DMS114 treated with DMSO at 0.1 percent for 48 hours (cell line): ENCODE measurements around the gene S100A9.

Source experiments
- DNase-seq: peaks from one replicate; lab custom pipeline; 2025; ENCODE audit not compliant: unreplicated experiment; lab: John Stamatoyannopoulos, UW

Gene S100A9

GRCh38 chr1:153360592-153361479 is 3.2 kb downstream of the S100A9 start:
- DNase-seq: no peak

- DNase-seq: no peak
Observed at GRCh38 chr1:153361480-153362109, 3.9 kb downstream of the S100A9 start.

GRCh38 chr1:153362187-153362775 is 4.6 kb downstream of the S100A9 start:
- no peak for DNase-seq

GRCh38 chr1:153363641-153364040 is 6.0 kb downstream of the S100A9 start:
- no peak for DNase-seq

GRCh38 chr1:153364156-153364555 is 6.5 kb downstream of the S100A9 start:
- no peak for DNase-seq

GRCh38 chr1:153364766-153365666 is 7.4 kb downstream of the S100A9 start:
- no peak for DNase-seq

GRCh38 chr1:153365696-153366095 is 8.0 kb downstream of the S100A9 start:
- DNase-seq: no peak

- no peak for DNase-seq
Observed at GRCh38 chr1:153366261-153366660, 8.6 kb downstream of the S100A9 start.

- no peak for DNase-seq
Observed at GRCh38 chr1:153367090-153367489, 9.4 kb downstream of the S100A9 start.

- DNase-seq: no peak
Observed at GRCh38 chr1:153368495-153368894, 10.8 kb downstream of the S100A9 start.

- DNase-seq: no peak
Observed at GRCh38 chr1:153370146-153370545, 12.5 kb downstream of the S100A9 start.

- no peak for DNase-seq
Observed at GRCh38 chr1:153371231-153371630, 13.6 kb downstream of the S100A9 start.

- DNase-seq: no peak
Observed at GRCh38 chr1:153372571-153372970, 14.9 kb downstream of the S100A9 start.

GRCh38 chr1:153374071-153374470 is 16.4 kb downstream of the S100A9 start:
- DNase-seq: no peak

GRCh38 chr1:153375511-153375910 is 17.9 kb downstream of the S100A9 start, which contains the start of gene S100A12:
Gene S100A12 (minus strand): TSS chr1:153375621. CDS start chr1:153374592, 1,029 bp downstream.
- DNase-seq: no peak

- no peak for DNase-seq
Observed at GRCh38 chr1:153379591-153379990, 21.9 kb downstream of the S100A9 start.

GRCh38 chr1:153380711-153381110 is 23.1 kb downstream of the S100A9 start:
- no peak for DNase-seq

- DNase-seq: no peak
Observed at GRCh38 chr1:153384958-153385580, 27.4 kb downstream of the S100A9 start.

- DNase-seq: no peak
Observed at GRCh38 chr1:153386500-153386901, 28.8 kb downstream of the S100A9 start.

- no peak for DNase-seq
Observed at GRCh38 chr1:153387001-153387400, 29.3 kb downstream of the S100A9 start.
